Upper lobe of right lung (tissue), 1 donor: ENCODE data around the gene RUNX2. TPM values are rescaled to one million over a fixed set of nuclear protein-coding genes. Genes with fewer than 3 reads are reported as not detected.

Source experiments
- ATAC-seq: fragments of 200-7000 bp; cut with Tn5 transposase; one replicate; pipeline ENCODE4 v1.9.1; 2020; ENCODE audit warnings: mild to moderate bottlenecking, moderate library complexity
- DNase-seq: peaks from one replicate; pipeline ENCODE4 v3.0.0-alpha.2; 2020
- H3K27ac ChIP-seq: fragments of 200-600 bp; one replicate; pipeline ENCODE4 v1.8.0; 2022
- H3K27me3 ChIP-seq: fragments of 200-600 bp; one replicate; pipeline ENCODE4 v1.8.0; 2022; ENCODE audit warnings: mild to moderate bottlenecking
- H3K36me3 ChIP-seq: fragments of 200-600 bp; one replicate; pipeline ENCODE4 v1.8.0; 2022
- H3K4me1 ChIP-seq: fragments of 200-600 bp; one replicate; pipeline ENCODE4 v1.8.0; 2022
- H3K4me3 ChIP-seq: fragments of 200-600 bp; one replicate; pipeline ENCODE4 v1.8.0; 2022; ENCODE audit warnings: mild to moderate bottlenecking
- H3K9me3 ChIP-seq: fragments of 200-600 bp; one replicate; pipeline ENCODE4 v1.8.0; 2022
- CTCF ChIP-seq: fragments of 200-600 bp; IDR thresholded peaks from one replicate; pipeline ENCODE4 v1.8.0; 2022; ENCODE audit warnings: antibody characterized with exemption
- intact Hi-C: fragments of 100-400 bp; cut with DNase I; formaldehyde crosslinking; loops from one replicate; pipeline ENCODE4 v1.11.0; 2022
- total RNA-seq: library from RNA; stranded (reverse); fragmentation: NEBNext Ultra II Directional; extraction: Animal tissue kit (Norgen Biotek cat#: 25700); gene quantifications from one replicate; pipeline ENCODE4 v1.2.1, GENCODE V29; 2021
- donor health status: DM: no; HTN: yes; CAD: no; lungs with severe emphysema.

Gene RUNX2
- total RNA-seq, 1 donor from 2014 or later: 4.6 TPM

GRCh38 chr6:45388328-45388727, 60.2 kb downstream of the RUNX2 start:
- Histone ChIP-seq H3K4me1 (no peaks in the 10 kb centered on the region), H3K27me3 (no peaks in the 10 kb centered on the region), H3K4me3 (no peak overlapping the region), H3K36me3 (no peaks in the 10 kb centered on the region), H3K9me3 (no peaks in the 10 kb centered on the region), H3K27ac (no peak overlapping the region)
- DNase-seq: no peak
- peak; percentile 62 for ATAC-seq
- TF ChIP-seq CTCF: no peak
- intact Hi-C loops: no loop called here

GRCh38 chr6:45394586-45395095, 66.5 kb downstream of the RUNX2 start:
- DNase-seq (no peak), ATAC-seq (no peak)
- Histone ChIP-seq H3K27ac (no peak overlapping the region), H3K9me3 (no peaks in the 10 kb centered on the region), H3K36me3 (no peaks in the 10 kb centered on the region), H3K27me3 (no peaks in the 10 kb centered on the region), H3K4me3 (no peak overlapping the region), H3K4me1 (no peaks in the 10 kb centered on the region)
- intact Hi-C loops: no loop called here
- no peak for TF ChIP-seq CTCF

- Histone ChIP-seq H3K9me3 (no peaks in the 10 kb centered on the region), H3K27ac (no peak overlapping the region), H3K4me3 (no peak overlapping the region), H3K4me1 (no peaks in the 10 kb centered on the region), H3K27me3 (no peaks in the 10 kb centered on the region), H3K36me3 (no peaks in the 10 kb centered on the region)
- no peak for ATAC-seq
- intact Hi-C loops: no loop called here
- TF ChIP-seq CTCF: no peak
- no peak for DNase-seq
Measured at GRCh38 chr6:45398075-45398813, 70.1 kb downstream of the RUNX2 start.

- Histone ChIP-seq H3K4me1 (no peaks in the 10 kb centered on the region), H3K4me3 (no peak overlapping the region), H3K27ac (no peak overlapping the region), H3K36me3 (no peaks in the 10 kb centered on the region), H3K9me3 (no peaks in the 10 kb centered on the region), H3K27me3 (no peaks in the 10 kb centered on the region)
- DNase-seq: no peak
- TF ChIP-seq CTCF: no peak
- intact Hi-C loops: no loop called here
- ATAC-seq: no peak
Measured at GRCh38 chr6:45400021-45400420, 71.9 kb downstream of the RUNX2 start.

GRCh38 chr6:45411959-45412358, 83.8 kb downstream of the RUNX2 start:
- DNase-seq (no peak), ATAC-seq (no peak)
- H3K36me3 ChIP-seq: no peaks in the 10 kb centered on the region
- H3K27me3 ChIP-seq: peaks cover 8% of the 10 kb centered on the region
- no peak overlapping the region for H3K27ac ChIP-seq
- H3K4me1 ChIP-seq: no peaks in the 10 kb centered on the region
- no peaks in the 10 kb centered on the region for H3K9me3 ChIP-seq
- H3K4me3 ChIP-seq: no peak overlapping the region
- no peak for TF ChIP-seq CTCF
- intact Hi-C loops: no loop called here
